HUES48 (cell line): Measurements from ENCODE around the gene ESRP2.
A peak's percentile ranks its signal among the peaks of the same experiment; 100 is the strongest.

ENCODE experiments used
- H3K27ac ChIP-seq: one replicate; pipeline ENCODE4 v1.7.0; 2013; ENCODE audit warnings: low read depth, low read length, inconsistent platforms
- H3K27me3 ChIP-seq: 2 replicates; pipeline ENCODE4 v1.6.1; 2013; ENCODE audit warnings: mild to moderate bottlenecking, low read length; ENCODE audit not compliant: control insufficient read depth, insufficient read depth
- H3K36me3 ChIP-seq: 2 replicates; pipeline ENCODE4 v1.6.1; 2013; ENCODE audit warnings: low read length; ENCODE audit not compliant: control insufficient read depth, insufficient read depth
- H3K4me1 ChIP-seq: 2 replicates; pipeline ENCODE4 v1.6.1; 2013; ENCODE audit warnings: mild to moderate bottlenecking, low read length; ENCODE audit not compliant: control insufficient read depth, insufficient read depth
- H3K4me3 ChIP-seq: 2 replicates; pipeline ENCODE4 v1.5.1; 2013; ENCODE audit warnings: mild to moderate bottlenecking, low read depth, low read length
- H3K9ac ChIP-seq: 2 replicates; pipeline ENCODE4 v1.6.1; 2013; ENCODE audit warnings: mild to moderate bottlenecking, low read depth, low read length, moderate library complexity
- H3K9me3 ChIP-seq: 2 replicates; pipeline ENCODE4 v1.6.1; 2013; ENCODE audit warnings: low read length; ENCODE audit not compliant: control insufficient read depth, insufficient read depth

ESRP2 gene

GRCh38 chr16:68274441-68274840 lies 38.5 kb upstream of the ESRP2 start:
- Histone ChIP-seq H3K4me3 (no peak overlapping the region), H3K27ac (no peak overlapping the region), H3K27me3 (no peaks in the 10 kb centered on the region), H3K9ac (no peak overlapping the region), H3K36me3 (peaks cover 10% of the 10 kb centered on the region), H3K9me3 (no peaks in the 10 kb centered on the region), H3K4me1 (no peaks in the 10 kb centered on the region; the same call in 1 of the 2 replicates)

DNA sequence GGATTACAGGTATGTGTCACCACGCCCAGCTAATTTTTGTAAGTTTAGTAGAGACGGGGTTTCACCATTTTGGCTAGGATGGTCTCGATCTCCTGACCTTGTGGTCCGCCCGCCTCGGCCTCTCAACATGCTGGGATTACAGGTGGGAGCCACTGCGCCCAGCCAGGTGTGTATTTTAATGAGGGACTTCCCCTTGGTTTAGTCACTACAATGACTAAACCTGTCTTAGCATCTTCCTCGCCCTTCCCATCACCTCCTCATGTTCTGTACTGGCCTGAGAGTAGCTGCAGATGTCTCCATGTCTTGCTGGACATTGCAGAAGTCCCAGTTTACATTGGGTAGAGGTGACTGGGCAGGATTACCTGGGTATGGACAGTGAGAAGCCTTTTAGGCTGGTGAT lies 38.0 kb upstream of the ESRP2 start:
- no peak overlapping the region for H3K4me3 ChIP-seq
- H3K4me1 ChIP-seq: no peaks in the 10 kb centered on the region; the same call in 1 of the 2 replicates
- no peak overlapping the region for H3K9ac ChIP-seq
- H3K9me3 ChIP-seq: no peaks in the 10 kb centered on the region
- H3K27me3 ChIP-seq: no peaks in the 10 kb centered on the region
- H3K27ac ChIP-seq: no peak overlapping the region
- H3K36me3 ChIP-seq: peaks cover 10% of the 10 kb centered on the region

GRCh38 chr16:68273459-68273858 lies 37.5 kb upstream of the ESRP2 start:
- H3K27ac ChIP-seq: no peak overlapping the region
- H3K27me3 ChIP-seq: no peaks in the 10 kb centered on the region
- H3K4me1 ChIP-seq: no peaks in the 10 kb centered on the region; the same call in 1 of the 2 replicates
- H3K9me3 ChIP-seq: no peaks in the 10 kb centered on the region
- no peak overlapping the region for H3K9ac ChIP-seq
- H3K4me3 ChIP-seq: no peak overlapping the region
- peaks cover 10% of the 10 kb centered on the region for H3K36me3 ChIP-seq

GRCh38 chr16:68272507-68273209 lies 36.7 kb upstream of the ESRP2 start:
- no peak overlapping the region for H3K27ac ChIP-seq
- peaks cover 10% of the 10 kb centered on the region for H3K36me3 ChIP-seq
- no peaks in the 10 kb centered on the region for H3K9me3 ChIP-seq
- H3K4me1 ChIP-seq: peaks cover 8% of the 10 kb centered on the region
- no peak overlapping the region for H3K9ac ChIP-seq
- no peak overlapping the region for H3K4me3 ChIP-seq
- no peaks in the 10 kb centered on the region for H3K27me3 ChIP-seq

- Histone ChIP-seq H3K9me3 (no peaks in the 10 kb centered on the region), H3K27me3 (peaks cover 3% of the 10 kb centered on the region; the same call in 1 of the 2 replicates), H3K9ac (no peak overlapping the region), H3K27ac (no peak overlapping the region), H3K36me3 (peaks cover 10% of the 10 kb centered on the region), H3K4me3 (no peak overlapping the region), H3K4me1 (peaks cover 14% of the 10 kb centered on the region)
These were observed 34.4 kb upstream of the ESRP2 start for GRCh38 chr16:68270353-68270752.

- Histone ChIP-seq H3K36me3 (peaks cover 8% of the 10 kb centered on the region), H3K9ac (no peak overlapping the region), H3K4me3 (no peak overlapping the region), H3K27ac (no peak overlapping the region), H3K9me3 (no peaks in the 10 kb centered on the region), H3K4me1 (peaks cover 17% of the 10 kb centered on the region), H3K27me3 (peaks cover 9% of the 10 kb centered on the region; the same call in 1 of the 2 replicates)
These were observed 33.9 kb upstream of the ESRP2 start for GRCh38 chr16:68269793-68270192.

GRCh38 chr16:68267612-68268405 lies 31.9 kb upstream of the ESRP2 start:
- H3K27me3 ChIP-seq: peaks cover 13% of the 10 kb centered on the region
- no peaks in the 10 kb centered on the region for H3K36me3 ChIP-seq
- peak overlapping the region; percentile 44 for H3K27ac ChIP-seq
- H3K4me1 ChIP-seq: peaks cover 17% of the 10 kb centered on the region
- H3K4me3 ChIP-seq: peak overlapping the region; percentile 25; the same call in 1 of the 2 replicates
- no peak overlapping the region for H3K9ac ChIP-seq
- H3K9me3 ChIP-seq: no peaks in the 10 kb centered on the region

DNA sequence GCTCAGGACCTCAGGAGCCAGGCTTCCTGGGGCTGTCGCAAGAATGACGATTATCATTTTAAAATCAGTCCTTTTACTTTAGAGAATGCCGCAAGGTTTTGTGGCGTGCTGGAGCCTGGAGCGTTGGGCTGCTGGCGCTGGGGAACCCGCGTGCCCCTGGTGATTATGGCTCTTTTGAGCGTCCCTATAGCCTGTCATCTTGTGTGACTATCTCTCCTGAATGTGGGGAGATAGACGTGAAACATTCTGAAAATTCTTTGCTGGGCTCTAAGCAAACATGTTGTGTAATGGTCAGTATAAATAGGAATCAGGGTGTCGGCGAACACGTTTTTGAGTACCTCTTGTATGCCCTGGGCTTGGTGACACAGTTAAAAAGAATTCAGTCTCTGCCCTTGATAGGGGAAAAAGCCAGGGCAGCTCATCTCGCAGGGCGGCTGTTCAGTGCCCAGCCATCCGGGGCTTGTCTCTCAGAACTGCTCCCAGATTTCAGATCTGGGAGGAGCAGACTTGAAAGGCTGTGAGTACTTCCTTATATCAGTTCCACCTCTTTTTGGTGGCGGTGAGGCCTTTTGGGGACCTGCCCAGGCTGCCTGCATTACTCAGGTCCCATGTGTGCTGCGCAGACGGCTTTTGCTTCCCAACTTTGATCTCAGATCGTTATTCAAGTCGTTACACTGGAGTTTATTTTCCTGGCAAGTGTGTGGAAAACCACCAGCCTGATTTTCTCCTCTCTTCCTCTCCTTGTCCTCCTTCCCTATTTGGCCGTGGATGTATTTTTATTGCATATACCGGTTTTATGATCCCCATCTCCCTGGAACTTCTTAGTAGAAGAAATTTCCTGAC lies 29.4 kb upstream of the ESRP2 start:
- Histone ChIP-seq H3K4me1 (peaks cover 17% of the 10 kb centered on the region), H3K27ac (peak overlapping the region; percentile 71), H3K9ac (no peak overlapping the region), H3K9me3 (no peaks in the 10 kb centered on the region), H3K4me3 (peak overlapping the region; percentile 91), H3K27me3 (peaks cover 13% of the 10 kb centered on the region), H3K36me3 (no peaks in the 10 kb centered on the region)

- H3K27me3 ChIP-seq: peaks cover 13% of the 10 kb centered on the region
- H3K9ac ChIP-seq: peak within 1 kb of the TSS; percentile 78
- H3K9me3 ChIP-seq: no peaks in the 10 kb centered on the region
- peak within 1 kb of the TSS; percentile 91 for H3K4me3 ChIP-seq
- peak within 1 kb of the TSS; percentile 71 for H3K27ac ChIP-seq
- peaks cover 17% of the 10 kb centered on the region for H3K4me1 ChIP-seq
- H3K36me3 ChIP-seq: peaks cover 2% of the 10 kb centered on the region; the same call in 1 of the 2 replicates
These were observed 28.5 kb upstream of the ESRP2 start, which contains the start of gene SLC7A6 for GRCh38 chr16:68264128-68265077. SLC7A6 (plus strand) TSS chr16:68264526; CDS start chr16:68274727, 10,201 bp downstream.
